ELR (cell line): ENCODE results near the gene MYL7.

Experiments
- DNase-seq: peaks from one replicate; pipeline ENCODE4 v3.0.0-alpha.2; 2015; ENCODE audit warnings: low read depth

Gene MYL7

GRCh38 chr7:44099669-44100068 is 41.5 kb downstream of the MYL7 start:
- DNase-seq = no peak

- no peak for DNase-seq
Observed at GRCh38 chr7:44098092-44099068, 42.8 kb downstream of the MYL7 start.

- DNase-seq = no peak
Observed at GRCh38 chr7:44097064-44097932, 43.8 kb downstream of the MYL7 start.

- no peak for DNase-seq
Observed at GRCh38 chr7:44096326-44096881, 44.7 kb downstream of the MYL7 start.

GRCh38 chr7:44095781-44096180 is 45.4 kb downstream of the MYL7 start:
- no peak for DNase-seq

GRCh38 chr7:44094883-44095592 is 46.1 kb downstream of the MYL7 start:
- no peak for DNase-seq

- no peak for DNase-seq
Observed at GRCh38 chr7:44094365-44094764, 46.8 kb downstream of the MYL7 start.

GRCh38 chr7:44093102-44093641 is 48.0 kb downstream of the MYL7 start:
- DNase-seq = no peak
